HL-60/S4 (cell line): ENCODE data around the gene F2RL2.

Experiments
- in situ Hi-C: fragments of 300-500 bp; cut with MboI; formaldehyde crosslinking; loops from 2 replicates; pipeline ENCODE4 v1.14.3; 2022; ENCODE audit warnings: low sequenced_read_pairs

The F2RL2 gene

GRCh38 chr5:76622973-76623596 is at the start of gene F2RL2:
Gene F2RL2 (minus strand): TSS chr5:76623403. CDS start chr5:76623230, 173 bp downstream.
- in situ Hi-C loops = no loop called here

GRCh38 chr5:76672242-76672641 is 49.0 kb upstream of the F2RL2 start:
- in situ Hi-C loops = no loop called here

- in situ Hi-C loops = no loop called here
Measured at GRCh38 chr5:76670508-76670907, 47.3 kb upstream of the F2RL2 start.

- in situ Hi-C loops = no loop called here
Measured at GRCh38 chr5:76669245-76669644, 46.0 kb upstream of the F2RL2 start.

- in situ Hi-C loops = no loop called here
Measured at GRCh38 chr5:76667495-76667894, 44.3 kb upstream of the F2RL2 start.

- in situ Hi-C loops = no loop called here
Measured at GRCh38 chr5:76664079-76664478, 40.9 kb upstream of the F2RL2 start.

- in situ Hi-C loops = no loop called here
Measured at GRCh38 chr5:76663573-76663972, 40.4 kb upstream of the F2RL2 start.

- in situ Hi-C loops = no loop called here
Measured at GRCh38 chr5:76662521-76662920, 39.3 kb upstream of the F2RL2 start.

GRCh38 chr5:76660360-76660759 is 37.2 kb upstream of the F2RL2 start:
- in situ Hi-C loops = no loop called here

GRCh38 chr5:76657683-76658311 is 34.6 kb upstream of the F2RL2 start:
- in situ Hi-C loops = no loop called here

- in situ Hi-C loops = no loop called here
Measured at GRCh38 chr5:76657091-76657490, 33.9 kb upstream of the F2RL2 start.

- in situ Hi-C loops = no loop called here
Measured at GRCh38 chr5:76652809-76653414, 29.7 kb upstream of the F2RL2 start.

GRCh38 chr5:76649140-76649539 is 25.9 kb upstream of the F2RL2 start:
- in situ Hi-C loops = no loop called here

GRCh38 chr5:76643371-76643770 is 20.2 kb upstream of the F2RL2 start:
- in situ Hi-C loops = no loop called here

- in situ Hi-C loops = no loop called here
Measured at GRCh38 chr5:76642390-76643040, 19.3 kb upstream of the F2RL2 start.

- in situ Hi-C loops = no loop called here
Measured at GRCh38 chr5:76641514-76642120, 18.4 kb upstream of the F2RL2 start.

- in situ Hi-C loops = no loop called here
Measured at GRCh38 chr5:76638479-76638878, 15.3 kb upstream of the F2RL2 start.

- in situ Hi-C loops = no loop called here
Measured at GRCh38 chr5:76637490-76637889, 14.3 kb upstream of the F2RL2 start.

GRCh38 chr5:76634661-76635060 is 11.5 kb upstream of the F2RL2 start:
- in situ Hi-C loops = no loop called here

GRCh38 chr5:76626738-76627137 is 3.5 kb upstream of the F2RL2 start:
- in situ Hi-C loops = no loop called here

- in situ Hi-C loops = no loop called here
Measured at GRCh38 chr5:76625087-76625815, 2.0 kb upstream of the F2RL2 start.
